OCI-LY1 (cell line): ENCODE results near the gene MEDAG.
"Not testable (repeated sequence)": the region's sequence is repeated elsewhere in the genome, so short reads cannot be mapped to it uniquely, and the experiment has no call there.

Experiments
- H2AFZ ChIP-seq: fragments of 200-600 bp; sonication (generic), shearing (Covaris generic); 2 replicates; pipeline ENCODE4 v1.6.0; 2014; ENCODE audit warnings: antibody characterized with exemption, mild to moderate bottlenecking, low read length
- H3F3A ChIP-seq: fragments of 200-600 bp; sonication (generic), shearing (Covaris generic); 2 replicates; pipeline ENCODE4 v1.6.0; 2014; ENCODE audit warnings: mild to moderate bottlenecking, antibody characterized with exemption, low read length, moderate library complexity; ENCODE audit not compliant: insufficient read depth
- H3K27ac ChIP-seq: fragments of 200-600 bp; sonication (generic); 2 replicates; pipeline ENCODE4 v1.5.1; 2014; ENCODE audit warnings: low read length, mixed run types, mild to moderate bottlenecking, low read depth; ENCODE audit not compliant: poor library complexity, severe bottlenecking
- H3K27me3 ChIP-seq: fragments of 200-600 bp; sonication (generic); 2 replicates; pipeline ENCODE4 v1.6.0; 2014; ENCODE audit warnings: antibody characterized with exemption, mild to moderate bottlenecking, low read length, moderate library complexity; ENCODE audit not compliant: insufficient read depth
- H3K36me3 ChIP-seq: fragments of 200-600 bp; sonication (generic); 2 replicates; pipeline ENCODE4 v1.6.1; 2014; ENCODE audit warnings: mild to moderate bottlenecking, antibody characterized with exemption, low read length, moderate library complexity, mixed read lengths; ENCODE audit not compliant: insufficient read depth
- H3K4me1 ChIP-seq: fragments of 200-600 bp; sonication (generic); 2 replicates; pipeline ENCODE4 v1.5.1; 2014; ENCODE audit warnings: mild to moderate bottlenecking, low read length, moderate library complexity; ENCODE audit not compliant: insufficient read depth, severe bottlenecking
- H3K4me2 ChIP-seq: fragments of 200-600 bp; sonication (generic), shearing (Covaris generic); 2 replicates; pipeline ENCODE4 v1.6.1; 2014; ENCODE audit warnings: low read length
- H3K4me3 ChIP-seq: fragments of 200-600 bp; sonication (generic); 2 replicates; pipeline ENCODE4 v1.5.1; 2014; ENCODE audit warnings: low read length, low read depth, mild to moderate bottlenecking, mixed read lengths; ENCODE audit not compliant: poor library complexity, severe bottlenecking
- H3K79me2 ChIP-seq: fragments of 200-600 bp; shearing (Covaris generic); 2 replicates; pipeline ENCODE4 v1.6.1; 2016; ENCODE audit warnings: mixed run types, low read length, mixed read lengths; ENCODE audit not compliant: insufficient read depth
- H3K9ac ChIP-seq: fragments of 200-600 bp; sonication (generic), shearing (Covaris generic); 2 replicates; pipeline ENCODE4 v1.6.1; 2014; ENCODE audit warnings: mild to moderate bottlenecking, low read length, mixed read lengths
- H3K9me2 ChIP-seq: fragments of 200-600 bp; sonication (generic), shearing (Covaris generic); 2 replicates; pipeline ENCODE4 v1.6.1; 2014; ENCODE audit warnings: low read depth, mild to moderate bottlenecking, low read length, mixed read lengths
- H3K9me3 ChIP-seq: fragments of 200-600 bp; shearing (Covaris generic); 2 replicates; pipeline ENCODE4 v1.6.1; 2014; ENCODE audit warnings: low read length, mixed read lengths
- H4K20me1 ChIP-seq: fragments of 200-600 bp; sonication (generic), shearing (Covaris generic); 2 replicates; pipeline ENCODE4 v1.6.0; 2016; ENCODE audit warnings: mild to moderate bottlenecking, low read length; ENCODE audit not compliant: insufficient read depth
- EZH2 ChIP-seq: fragments of 200-600 bp; sonication (generic), shearing (Covaris generic); IDR thresholded peaks from 2 replicates; pipeline ENCODE4 v1.8.0; 2017; ENCODE audit warnings: borderline replicate concordance, mixed run types, mild to moderate bottlenecking, antibody characterized with exemption, low read length, moderate library complexity, mixed read lengths
- TF ChIP-seq, protein P1 (sequence below): fragments of 200-600 bp; sonication (generic), shearing (Covaris generic); IDR thresholded peaks from 2 replicates; pipeline ENCODE4 v1.5.1; 2017; ENCODE audit warnings: mild to moderate bottlenecking, antibody characterized with exemption, low read length, moderate library complexity, mixed read lengths

The MEDAG gene

DNA sequence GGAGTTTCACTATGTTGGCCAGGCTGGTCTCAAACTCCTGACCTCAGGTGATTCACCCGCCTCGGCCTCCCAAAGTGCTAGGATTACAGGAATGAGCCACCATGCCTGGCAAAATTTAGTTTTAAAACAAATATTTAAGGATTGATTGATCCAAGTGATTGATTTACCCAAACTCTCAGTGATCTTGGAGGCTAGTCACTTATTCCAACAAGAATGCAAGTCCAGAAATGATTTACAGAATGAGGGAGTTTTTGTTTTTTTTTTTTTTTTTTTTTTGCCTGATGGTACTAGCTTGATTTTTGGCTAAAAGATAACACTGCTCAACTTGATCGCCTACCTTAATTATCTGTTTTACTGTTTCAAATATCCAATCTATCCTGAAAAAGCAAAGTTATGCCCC lies 20.7 kb downstream of the MEDAG start:
- no peaks in the 10 kb centered on the region for H3K79me2 ChIP-seq
- H3K4me2 ChIP-seq: no peak overlapping the region
- no peaks in the 10 kb centered on the region for H3K9me2 ChIP-seq
- no peaks in the 10 kb centered on the region for H3K9me3 ChIP-seq
- no peak overlapping the region for H2AFZ ChIP-seq
- H3F3A ChIP-seq: no peaks in the 10 kb centered on the region
- no peaks in the 10 kb centered on the region for H3K4me1 ChIP-seq
- TF ChIP-seq, protein P1, sequence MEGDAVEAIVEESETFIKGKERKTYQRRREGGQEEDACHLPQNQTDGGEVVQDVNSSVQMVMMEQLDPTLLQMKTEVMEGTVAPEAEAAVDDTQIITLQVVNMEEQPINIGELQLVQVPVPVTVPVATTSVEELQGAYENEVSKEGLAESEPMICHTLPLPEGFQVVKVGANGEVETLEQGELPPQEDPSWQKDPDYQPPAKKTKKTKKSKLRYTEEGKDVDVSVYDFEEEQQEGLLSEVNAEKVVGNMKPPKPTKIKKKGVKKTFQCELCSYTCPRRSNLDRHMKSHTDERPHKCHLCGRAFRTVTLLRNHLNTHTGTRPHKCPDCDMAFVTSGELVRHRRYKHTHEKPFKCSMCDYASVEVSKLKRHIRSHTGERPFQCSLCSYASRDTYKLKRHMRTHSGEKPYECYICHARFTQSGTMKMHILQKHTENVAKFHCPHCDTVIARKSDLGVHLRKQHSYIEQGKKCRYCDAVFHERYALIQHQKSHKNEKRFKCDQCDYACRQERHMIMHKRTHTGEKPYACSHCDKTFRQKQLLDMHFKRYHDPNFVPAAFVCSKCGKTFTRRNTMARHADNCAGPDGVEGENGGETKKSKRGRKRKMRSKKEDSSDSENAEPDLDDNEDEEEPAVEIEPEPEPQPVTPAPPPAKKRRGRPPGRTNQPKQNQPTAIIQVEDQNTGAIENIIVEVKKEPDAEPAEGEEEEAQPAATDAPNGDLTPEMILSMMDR: no peak
- TF ChIP-seq EZH2: no peak
- H3K27ac ChIP-seq: no peak overlapping the region
- H4K20me1 ChIP-seq: no peaks in the 10 kb centered on the region
- no peak overlapping the region for H3K4me3 ChIP-seq
- H3K9ac ChIP-seq: no peak overlapping the region
- no peaks in the 10 kb centered on the region for H3K36me3 ChIP-seq
- H3K27me3 ChIP-seq: 0 out of 2 replicates have a peak, but pooled peaks cover 2% of the 10 kb centered on the region

DNA sequence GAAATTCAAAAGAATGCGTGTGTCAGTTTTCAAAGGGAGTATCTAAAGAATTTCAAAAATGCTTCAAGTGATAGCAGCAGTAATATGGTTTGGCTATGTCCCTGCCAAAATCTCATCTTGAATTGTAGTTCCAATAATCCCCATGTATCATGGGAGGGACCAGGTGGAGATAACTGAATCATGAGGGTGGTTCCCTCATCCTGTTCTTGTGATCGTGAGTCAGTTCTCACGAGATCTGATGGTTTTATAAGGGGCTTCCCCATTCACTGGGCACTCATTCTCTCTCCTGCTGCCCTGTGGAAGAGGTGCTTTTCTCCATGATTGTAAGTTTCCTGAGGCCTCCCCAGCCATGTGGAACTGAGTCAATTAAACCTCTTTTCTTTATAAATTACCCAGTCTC lies 21.1 kb downstream of the MEDAG start:
- H3F3A ChIP-seq, H2AFZ ChIP-seq, H3K79me2 ChIP-seq, H3K36me3 ChIP-seq, H3K9ac ChIP-seq, H3K4me3 ChIP-seq, H3K9me2 ChIP-seq, H4K20me1 ChIP-seq, H3K4me1 ChIP-seq, H3K4me2 ChIP-seq, H3K9me3 ChIP-seq, H3K27ac ChIP-seq, H3K27me3 ChIP-seq: not testable (repeated sequence)

DNA sequence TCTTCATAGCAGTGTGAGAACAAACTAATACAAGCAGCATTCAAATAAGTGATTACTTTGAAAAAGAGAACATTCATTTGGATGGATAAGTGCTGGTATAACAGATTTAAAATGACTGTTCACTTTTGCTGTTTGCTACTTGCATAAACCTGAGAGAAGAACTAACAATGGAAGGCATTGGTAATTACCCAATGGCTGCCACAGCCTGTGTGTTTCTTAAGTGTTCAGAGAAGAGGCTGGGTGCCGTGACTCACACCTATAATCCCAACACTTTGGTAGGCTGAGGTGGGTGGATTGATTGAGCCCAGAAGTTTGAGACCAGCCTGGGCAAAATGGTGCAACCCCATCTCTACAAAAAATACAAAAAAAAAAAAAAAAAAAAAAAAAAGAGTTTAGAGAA lies 21.5 kb downstream of the MEDAG start:
- Histone ChIP-seq H3K4me1 (no peaks in the 10 kb centered on the region), H2AFZ (no peak overlapping the region), H3K9ac (no peak overlapping the region), H3K79me2 (no peaks in the 10 kb centered on the region), H3K4me3 (no peak overlapping the region), H3K36me3 (no peaks in the 10 kb centered on the region), H3K9me3 (no peaks in the 10 kb centered on the region), H3K27me3 (0 out of 2 replicates have a peak, but pooled peaks cover 2% of the 10 kb centered on the region), H3F3A (no peaks in the 10 kb centered on the region), H3K4me2 (no peak overlapping the region), H3K9me2 (no peaks in the 10 kb centered on the region), H4K20me1 (no peaks in the 10 kb centered on the region), H3K27ac (no peak overlapping the region)
- TF ChIP-seq EZH2: no peak
- TF ChIP-seq, protein P1: no peak

DNA sequence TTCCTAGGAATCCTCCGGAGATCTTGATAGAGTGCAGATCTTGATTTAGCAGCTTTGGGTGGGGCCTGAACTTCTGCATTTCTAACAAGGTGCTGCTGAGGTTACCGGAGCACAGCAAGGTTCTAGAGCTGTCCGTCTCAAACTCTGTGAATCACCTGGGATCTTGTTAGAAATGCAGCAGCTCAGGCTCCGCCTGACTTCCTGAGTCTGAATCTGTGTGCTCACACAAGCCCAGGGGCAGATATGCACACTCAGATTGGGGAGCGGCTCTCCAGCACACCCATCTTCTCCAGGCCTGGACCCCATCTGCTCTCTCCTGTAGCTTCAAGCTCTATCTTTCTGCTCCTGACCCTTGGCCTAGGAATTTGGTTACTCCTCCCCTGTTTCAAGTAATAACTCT lies 22.9 kb downstream of the MEDAG start:
- TF ChIP-seq, protein P1: no peak
- no peak for TF ChIP-seq EZH2
- H3K9me2 ChIP-seq: no peaks in the 10 kb centered on the region
- no peaks in the 10 kb centered on the region for H3K79me2 ChIP-seq
- H3K4me1 ChIP-seq: no peaks in the 10 kb centered on the region
- no peak overlapping the region for H3K27ac ChIP-seq
- no peaks in the 10 kb centered on the region for H3K9me3 ChIP-seq
- H3F3A ChIP-seq: no peaks in the 10 kb centered on the region
- no peaks in the 10 kb centered on the region for H4K20me1 ChIP-seq
- H3K4me2 ChIP-seq: no peak overlapping the region
- no peak overlapping the region for H2AFZ ChIP-seq
- H3K27me3 ChIP-seq: 0 out of 2 replicates have a peak, but pooled peaks cover 2% of the 10 kb centered on the region
- no peak overlapping the region for H3K4me3 ChIP-seq
- H3K36me3 ChIP-seq: no peaks in the 10 kb centered on the region
- no peak overlapping the region for H3K9ac ChIP-seq
